GM13977 (cell line): ENCODE data around the gene FXYD4.
A peak's percentile ranks its signal among the peaks of the same experiment; 100 is the strongest.

Experiments
- DNase-seq: peaks from one replicate; pipeline ENCODE4 v3.0.0; 2012; ENCODE audit warnings: low spot score
- CTCF ChIP-seq: IDR thresholded peaks from 2 replicates; pipeline ENCODE4 v1.5.1; 2012; ENCODE audit warnings: mild to moderate bottlenecking, control low read depth; ENCODE audit not compliant: insufficient read depth; ENCODE audit errors: extremely low read depth, missing control alignments
- in situ Hi-C: fragments of 300-500 bp; cut with MboI; formaldehyde crosslinking; loops from one replicate; pipeline ENCODE4 v1.12.0; 2022; ENCODE audit warnings: low sequenced_read_pairs, low pct_unique_long_range_greater_than_20kb, mixed read lengths, inconsistent platforms; ENCODE audit not compliant: unreplicated experiment

Gene FXYD4

GRCh38 chr10:43394868-43395267, 23.4 kb downstream of the FXYD4 start:
- in situ Hi-C loops: no loop called here
- no peak for DNase-seq
- TF ChIP-seq CTCF: no peak

- in situ Hi-C loops: no loop called here
- TF ChIP-seq CTCF: no peak
- no peak for DNase-seq
Observed at GRCh38 chr10:43395571-43396060, 24.2 kb downstream of the FXYD4 start.

- in situ Hi-C loops: no loop called here
- TF ChIP-seq CTCF: no peak
- DNase-seq: peak; percentile 88
Observed at GRCh38 chr10:43396061-43396927, 24.9 kb downstream of the FXYD4 start.

GRCh38 chr10:43396928-43397624, 25.6 kb downstream of the FXYD4 start:
- DNase-seq: peak; percentile 93
- TF ChIP-seq CTCF: no peak
- in situ Hi-C loops: no loop called here

- no peak for DNase-seq
- TF ChIP-seq CTCF: no peak
- in situ Hi-C loops: no loop called here
Observed at GRCh38 chr10:43398939-43399319, 27.5 kb downstream of the FXYD4 start.

GRCh38 chr10:43399320-43400310, 28.2 kb downstream of the FXYD4 start:
- no peak for TF ChIP-seq CTCF
- in situ Hi-C loops: no loop called here
- DNase-seq: no peak
